GM18499 (cell line): ENCODE data around the gene BEST2.

Source experiments
- ATAC-seq: cut with Tn5 transposase; IDR thresholded peaks from one replicate; pipeline ENCODE4 v1.9.1; 2021; ENCODE audit warnings: moderate number of reproducible peaks; ENCODE audit not compliant: insufficient read depth, unreplicated experiment

Gene BEST2

DNA sequence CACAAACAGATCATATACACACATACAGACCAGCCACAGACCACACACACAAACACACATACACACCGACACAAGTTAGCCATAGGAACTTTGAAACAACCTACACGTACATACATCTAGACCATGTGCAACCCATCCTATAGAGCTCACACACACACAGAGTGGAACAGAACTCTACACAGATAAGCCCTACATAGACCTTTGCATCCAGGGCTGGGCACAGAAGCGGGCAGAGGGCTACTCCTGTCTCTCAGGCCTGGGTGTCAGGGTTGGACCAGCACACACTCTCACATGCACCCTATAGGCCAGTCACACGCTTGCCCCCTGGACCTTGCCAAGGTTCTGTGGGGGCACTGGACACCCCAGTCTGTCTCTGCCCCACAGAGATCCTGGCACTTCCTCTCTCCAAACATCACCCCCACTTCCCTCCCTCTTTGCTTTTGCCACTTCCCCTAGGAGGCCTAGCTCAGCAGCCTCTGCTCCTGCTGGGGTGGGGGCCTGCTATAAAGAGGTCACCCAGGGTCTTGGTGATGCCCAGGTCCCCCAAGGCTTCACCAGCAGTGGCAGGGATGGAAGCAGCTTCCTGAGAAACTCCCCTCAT lies 33.9 kb downstream of the BEST2 start:
- ATAC-seq, result no peak

DNA sequence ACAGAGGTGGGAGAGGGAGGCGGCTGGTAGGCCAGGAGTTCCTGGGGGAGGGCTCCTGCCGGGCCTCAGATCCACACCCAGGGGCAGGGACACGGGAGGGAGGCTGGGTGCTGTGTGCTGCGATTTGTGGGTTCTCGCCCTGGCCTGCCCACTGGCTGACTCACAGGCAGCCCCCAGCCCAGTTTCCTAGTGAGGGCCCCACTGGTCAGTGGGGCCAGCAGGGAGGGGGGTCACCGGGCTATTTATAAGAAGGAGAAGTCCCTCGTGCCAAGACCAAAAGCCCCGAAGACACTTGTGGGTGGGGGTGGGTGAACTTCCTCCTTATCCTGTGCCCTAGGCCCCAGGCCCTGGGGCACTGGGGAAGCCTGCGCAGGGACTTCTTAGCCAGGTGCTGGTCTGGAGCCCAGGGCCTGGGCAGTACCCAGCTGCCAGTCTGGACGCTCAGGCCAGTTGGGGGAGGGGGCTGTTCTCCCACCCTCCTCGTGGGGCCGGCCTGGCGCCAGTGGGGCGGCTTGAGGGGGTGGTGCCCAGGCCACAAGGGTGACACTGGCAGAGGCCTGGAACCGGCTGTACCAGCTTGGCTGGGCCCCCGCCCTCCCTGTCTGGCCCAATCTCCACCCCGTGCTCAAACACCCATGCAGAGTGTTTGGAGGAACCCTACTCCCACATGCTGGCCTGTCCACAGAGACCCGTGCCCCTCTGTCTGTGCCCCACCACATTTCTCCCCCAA lies 34.7 kb downstream of the BEST2 start:
- ATAC-seq, result no peak

DNA sequence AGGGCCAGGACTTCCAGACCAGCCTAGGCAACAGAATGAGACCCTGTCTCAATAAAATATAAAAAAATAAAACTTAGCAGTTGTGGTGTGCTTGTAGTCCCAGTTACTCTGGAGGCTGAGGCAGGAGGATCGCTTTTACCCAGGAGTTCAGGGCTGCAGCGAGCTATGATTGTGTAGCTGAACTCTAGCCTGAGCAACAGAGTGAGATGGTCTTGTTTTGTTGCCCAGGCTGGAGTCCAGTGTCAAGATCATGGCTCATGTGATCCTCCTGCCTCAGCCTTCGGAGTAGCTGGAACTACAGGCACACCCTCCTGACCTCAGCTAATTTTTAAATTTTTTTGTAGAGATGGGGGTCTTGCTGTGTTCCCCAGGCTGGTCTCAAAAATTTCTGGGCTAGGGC lies 35.4 kb downstream of the BEST2 start:
- ATAC-seq, result no peak

DNA sequence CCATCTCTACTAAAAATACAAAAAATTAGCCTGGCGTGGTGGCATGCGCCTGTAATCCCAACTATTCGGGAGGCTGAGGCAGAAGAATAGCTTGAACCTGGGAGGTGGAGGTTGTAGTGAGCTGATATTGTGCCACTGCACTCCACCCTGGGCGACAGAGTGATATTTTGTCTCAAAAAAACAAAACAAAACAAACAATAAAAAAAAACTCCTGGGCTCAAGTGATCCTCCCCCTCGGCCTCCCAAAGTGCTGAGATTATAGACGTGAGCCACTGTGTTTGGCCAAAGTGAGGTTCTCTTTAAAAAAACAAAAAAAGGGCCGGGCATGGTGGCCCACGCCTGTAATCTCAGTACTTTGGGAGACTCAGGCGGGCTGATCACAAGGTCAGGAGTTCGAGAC lies 35.9 kb downstream of the BEST2 start:
- ATAC-seq, result no peak

DNA sequence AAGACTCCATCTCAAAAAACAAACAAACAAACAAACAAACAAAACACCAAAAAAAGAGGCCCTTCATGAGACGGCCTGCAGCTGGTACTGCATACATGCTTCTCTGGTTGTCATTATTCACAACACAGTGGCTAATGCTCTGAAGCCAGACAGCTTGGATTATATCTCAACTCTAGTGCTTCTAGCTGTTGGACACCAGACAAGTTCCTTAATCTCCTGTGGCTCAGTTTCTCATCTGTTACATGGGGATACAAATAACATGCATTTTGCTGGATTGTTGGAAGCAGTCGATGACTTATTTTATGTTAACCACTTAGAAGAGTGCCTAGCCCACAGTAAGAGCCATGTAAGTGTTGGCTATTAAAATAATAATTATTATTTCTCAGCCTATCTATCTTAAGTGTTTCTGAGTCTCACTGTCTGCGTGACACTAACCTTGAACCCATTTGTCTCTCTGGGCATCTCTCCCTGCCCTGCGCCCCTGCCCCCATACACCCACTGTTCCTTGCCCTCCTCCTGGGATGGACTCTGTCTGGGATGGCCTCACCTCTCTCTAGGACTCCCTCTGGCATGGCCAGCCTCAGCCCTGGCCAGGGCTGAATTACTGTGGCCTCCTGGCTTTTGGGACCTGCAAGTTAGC lies 36.6 kb downstream of the BEST2 start:
- ATAC-seq, result no peak

DNA sequence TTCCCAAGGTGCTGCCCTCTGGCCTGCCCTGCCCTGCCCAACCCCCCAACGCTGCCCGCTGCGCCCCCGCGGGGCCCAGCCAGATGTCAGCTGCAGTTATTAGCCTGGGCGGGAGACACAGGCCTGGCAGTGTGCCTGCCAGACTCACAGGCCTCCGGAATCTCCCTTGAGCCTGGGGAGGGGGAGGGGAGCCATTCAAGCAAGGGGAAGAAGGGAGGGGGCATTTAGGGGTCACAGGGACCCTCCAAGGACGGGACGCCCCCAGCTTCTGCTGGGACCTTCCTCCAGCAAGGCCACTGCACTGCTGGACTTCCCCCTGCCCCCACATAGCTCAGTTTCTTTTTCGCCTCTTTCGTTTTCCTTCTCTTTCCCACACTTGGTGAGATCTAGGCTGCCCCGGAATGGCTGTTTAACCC lies 37.1 kb downstream of the BEST2 start:
- ATAC-seq, result no peak

DNA sequence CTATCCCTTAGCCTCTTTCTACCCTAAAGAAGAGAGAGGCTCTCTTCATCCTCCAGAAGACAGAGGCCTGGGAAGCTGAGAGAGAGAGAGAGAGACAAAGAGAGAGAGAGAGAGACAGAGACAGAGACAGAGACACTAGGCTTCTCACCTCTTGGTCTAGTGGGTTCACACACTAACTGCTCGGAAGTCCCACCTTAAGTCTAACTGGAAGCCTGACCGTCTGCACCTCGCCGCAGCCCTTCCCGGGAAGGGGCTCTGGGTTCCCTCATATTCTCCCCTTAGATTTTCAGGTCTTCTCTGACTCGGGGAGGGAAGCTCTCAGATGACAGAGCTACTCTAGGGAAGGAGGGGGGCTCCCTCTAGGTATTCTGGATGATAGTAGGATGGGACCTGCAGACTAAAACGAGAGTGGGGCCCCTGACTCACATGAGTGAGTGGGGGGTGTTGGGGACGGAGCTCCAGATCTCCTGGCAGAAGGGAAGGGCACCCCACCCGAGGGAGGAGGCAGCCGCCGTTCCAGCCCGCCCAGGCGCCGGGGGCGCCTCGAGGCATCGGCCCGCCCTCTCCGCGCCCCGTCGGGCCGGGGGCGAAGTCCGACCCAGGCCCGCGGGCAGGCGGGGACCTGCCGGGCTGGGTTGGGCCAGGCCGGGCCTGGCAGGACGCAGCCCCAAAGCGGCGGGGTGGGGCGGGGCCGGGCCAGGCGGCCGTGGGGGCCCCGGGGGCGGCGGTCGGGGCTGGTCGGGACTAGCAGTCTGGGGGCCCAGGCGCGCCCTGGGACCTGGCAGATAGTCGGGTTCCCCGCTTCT lies 37.7 kb downstream of the BEST2 start:
- no peak for ATAC-seq

DNA sequence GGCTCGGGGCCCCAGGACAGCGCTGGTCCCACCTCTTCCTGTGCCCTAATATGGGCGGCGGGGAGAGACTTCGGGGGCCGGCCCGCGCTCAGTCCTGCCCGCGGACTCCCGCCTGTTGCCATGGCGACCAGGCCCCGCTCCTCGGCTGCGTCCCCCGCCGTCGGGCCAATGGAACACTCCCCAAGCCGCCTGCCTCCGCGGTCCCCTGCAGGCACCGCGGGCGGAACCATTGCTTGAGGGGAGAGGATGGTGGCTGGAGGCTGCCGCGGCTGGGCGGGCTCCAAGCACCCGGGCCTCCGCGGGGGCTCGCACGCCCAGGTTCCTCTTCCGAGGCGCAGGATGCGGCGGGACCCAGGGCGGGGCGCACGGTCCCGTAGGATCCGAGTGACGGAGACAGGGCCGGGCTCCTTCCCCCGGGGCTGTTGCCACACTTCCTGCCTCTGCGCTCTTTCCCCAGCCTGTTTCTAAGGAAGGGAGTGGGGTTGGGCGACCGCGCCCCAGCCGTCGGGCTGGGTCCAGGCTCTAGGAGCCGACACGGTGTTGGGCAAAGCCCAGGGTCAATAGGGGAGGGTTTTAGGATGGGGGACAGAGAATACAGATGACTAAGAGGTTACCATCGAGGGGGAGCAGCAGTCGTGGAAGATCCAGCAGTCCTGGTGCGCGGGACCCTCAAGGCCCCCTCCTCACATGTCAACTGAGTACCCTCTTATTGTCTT lies 38.5 kb downstream of the BEST2 start:
- no peak for ATAC-seq

DNA sequence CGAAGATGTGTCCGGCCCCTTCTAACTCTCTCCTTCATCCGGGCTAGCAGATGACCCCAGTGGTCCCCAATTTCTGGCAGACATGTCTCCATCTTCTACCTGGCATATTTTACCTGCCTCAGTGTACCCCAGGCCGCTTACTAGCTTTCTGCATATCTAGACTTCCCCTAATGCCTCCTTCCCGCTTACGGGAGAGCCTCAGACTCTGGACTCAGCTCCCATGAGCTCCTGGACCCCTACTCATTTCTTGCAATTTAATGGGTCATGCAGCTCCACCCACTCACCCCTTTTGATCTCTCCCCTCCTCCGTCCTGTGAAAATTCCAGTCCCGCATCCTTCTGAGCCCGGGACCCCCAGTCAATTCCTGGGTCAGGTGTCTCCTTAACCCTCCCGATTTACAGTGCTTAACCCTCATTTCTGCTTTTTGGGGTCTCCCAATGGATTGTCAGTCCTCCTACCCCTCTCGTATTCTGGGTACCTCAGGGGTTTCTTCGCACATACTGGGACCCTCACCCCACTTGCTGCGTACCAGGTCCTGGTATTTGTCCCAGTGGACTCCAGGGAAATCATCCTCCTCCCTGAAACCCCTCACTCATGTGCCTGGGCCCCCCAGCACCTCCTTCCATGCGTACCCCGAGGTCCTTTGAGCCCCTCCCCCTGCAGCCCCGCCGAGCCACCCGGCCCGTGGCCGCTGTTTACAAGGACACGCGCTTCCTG lies 39.2 kb downstream of the BEST2 start:
- no peak for ATAC-seq

DNA sequence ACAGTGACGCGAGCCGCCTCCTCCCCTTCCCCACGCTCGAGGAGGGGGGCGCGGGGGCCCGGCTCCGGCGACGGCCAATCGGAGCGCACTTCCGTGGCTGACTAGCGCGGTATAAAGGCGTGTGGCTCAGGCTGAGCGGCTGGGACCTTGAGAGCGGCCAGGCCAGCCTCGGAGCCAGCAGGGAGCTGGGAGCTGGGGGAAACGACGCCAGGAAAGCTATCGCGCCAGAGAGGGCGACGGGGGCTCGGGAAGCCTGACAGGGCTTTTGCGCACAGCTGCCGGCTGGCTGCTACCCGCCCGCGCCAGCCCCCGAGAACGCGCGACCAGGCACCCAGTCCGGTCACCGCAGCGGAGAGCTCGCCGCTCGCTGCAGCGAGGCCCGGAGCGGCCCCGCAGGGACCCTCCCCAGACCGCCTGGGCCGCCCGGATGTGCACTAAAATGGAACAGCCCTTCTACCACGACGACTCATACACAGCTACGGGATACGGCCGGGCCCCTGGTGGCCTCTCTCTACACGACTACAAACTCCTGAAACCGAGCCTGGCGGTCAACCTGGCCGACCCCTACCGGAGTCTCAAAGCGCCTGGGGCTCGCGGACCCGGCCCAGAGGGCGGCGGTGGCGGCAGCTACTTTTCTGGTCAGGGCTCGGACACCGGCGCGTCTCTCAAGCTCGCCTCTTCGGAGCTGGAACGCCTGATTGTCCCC lies 39.9 kb downstream of the BEST2 start, which contains the start of gene JUNB:
JUNB (plus strand) TSS at position 142 of the 706 bp plus-strand sequence; CDS start at position 428, 286 bp downstream.
- no peak for ATAC-seq

DNA sequence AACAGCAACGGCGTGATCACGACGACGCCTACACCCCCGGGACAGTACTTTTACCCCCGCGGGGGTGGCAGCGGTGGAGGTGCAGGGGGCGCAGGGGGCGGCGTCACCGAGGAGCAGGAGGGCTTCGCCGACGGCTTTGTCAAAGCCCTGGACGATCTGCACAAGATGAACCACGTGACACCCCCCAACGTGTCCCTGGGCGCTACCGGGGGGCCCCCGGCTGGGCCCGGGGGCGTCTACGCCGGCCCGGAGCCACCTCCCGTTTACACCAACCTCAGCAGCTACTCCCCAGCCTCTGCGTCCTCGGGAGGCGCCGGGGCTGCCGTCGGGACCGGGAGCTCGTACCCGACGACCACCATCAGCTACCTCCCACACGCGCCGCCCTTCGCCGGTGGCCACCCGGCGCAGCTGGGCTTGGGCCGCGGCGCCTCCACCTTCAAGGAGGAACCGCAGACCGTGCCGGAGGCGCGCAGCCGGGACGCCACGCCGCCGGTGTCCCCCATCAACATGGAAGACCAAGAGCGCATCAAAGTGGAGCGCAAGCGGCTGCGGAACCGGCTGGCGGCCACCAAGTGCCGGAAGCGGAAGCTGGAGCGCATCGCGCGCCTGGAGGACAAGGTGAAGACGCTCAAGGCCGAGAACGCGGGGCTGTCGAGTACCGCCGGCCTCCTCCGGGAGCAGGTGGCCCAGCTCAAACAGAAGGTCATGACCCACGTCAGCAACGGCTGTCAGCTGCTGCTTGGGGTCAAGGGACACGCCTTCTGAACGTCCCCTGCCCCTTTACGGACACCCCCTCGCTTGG lies 40.7 kb downstream of the BEST2 start:
- no peak for ATAC-seq

DNA sequence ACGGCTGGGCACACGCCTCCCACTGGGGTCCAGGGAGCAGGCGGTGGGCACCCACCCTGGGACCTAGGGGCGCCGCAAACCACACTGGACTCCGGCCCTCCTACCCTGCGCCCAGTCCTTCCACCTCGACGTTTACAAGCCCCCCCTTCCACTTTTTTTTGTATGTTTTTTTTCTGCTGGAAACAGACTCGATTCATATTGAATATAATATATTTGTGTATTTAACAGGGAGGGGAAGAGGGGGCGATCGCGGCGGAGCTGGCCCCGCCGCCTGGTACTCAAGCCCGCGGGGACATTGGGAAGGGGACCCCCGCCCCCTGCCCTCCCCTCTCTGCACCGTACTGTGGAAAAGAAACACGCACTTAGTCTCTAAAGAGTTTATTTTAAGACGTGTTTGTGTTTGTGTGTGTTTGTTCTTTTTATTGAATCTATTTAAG lies 41.3 kb downstream of the BEST2 start:
- no peak for ATAC-seq

DNA sequence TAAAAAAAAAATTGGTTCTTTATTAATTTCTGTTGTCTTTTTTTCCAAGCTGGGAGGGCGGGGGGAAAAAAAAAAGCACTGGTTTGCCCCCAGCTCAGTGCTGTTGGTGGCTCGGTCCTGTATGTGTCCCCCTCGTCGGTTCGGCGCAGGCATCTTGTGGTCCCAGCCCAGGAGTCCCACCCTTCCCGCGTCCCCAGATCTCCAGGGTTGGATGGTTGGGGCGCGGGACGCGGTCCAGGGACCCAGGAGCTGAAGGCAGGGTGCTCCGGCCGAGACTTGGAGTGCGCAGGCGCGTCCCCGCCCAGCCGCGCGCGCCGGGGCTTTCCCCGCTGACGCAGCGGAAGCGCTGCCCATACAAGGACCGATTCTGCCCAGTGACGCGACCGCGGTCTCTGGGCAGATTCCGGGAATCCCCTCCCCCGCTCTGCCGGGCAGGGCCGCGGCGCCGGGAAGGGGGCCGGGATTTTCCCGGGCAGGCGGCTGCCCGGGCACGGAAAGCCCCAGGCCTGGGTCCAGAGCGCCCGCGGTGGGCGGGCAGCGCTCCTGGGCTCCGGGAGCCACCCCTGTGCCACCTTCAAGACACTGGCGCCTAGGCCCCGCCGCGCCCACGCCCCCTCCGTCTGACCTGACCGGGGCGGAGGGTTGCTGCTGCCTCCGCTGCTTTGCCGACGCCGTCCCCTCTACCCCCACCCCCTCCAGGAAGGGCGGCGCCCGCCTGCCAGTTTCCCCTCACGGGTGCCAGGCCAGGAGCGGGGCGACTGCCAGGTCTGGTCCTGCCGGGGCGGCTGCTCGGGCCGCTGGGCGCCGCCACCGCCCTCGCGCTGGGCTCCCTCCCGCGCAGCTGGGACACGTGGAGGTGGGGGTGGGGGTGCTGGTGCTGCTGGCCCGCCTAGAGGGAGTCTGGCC lies 42.0 kb downstream of the BEST2 start:
- no peak for ATAC-seq

DNA sequence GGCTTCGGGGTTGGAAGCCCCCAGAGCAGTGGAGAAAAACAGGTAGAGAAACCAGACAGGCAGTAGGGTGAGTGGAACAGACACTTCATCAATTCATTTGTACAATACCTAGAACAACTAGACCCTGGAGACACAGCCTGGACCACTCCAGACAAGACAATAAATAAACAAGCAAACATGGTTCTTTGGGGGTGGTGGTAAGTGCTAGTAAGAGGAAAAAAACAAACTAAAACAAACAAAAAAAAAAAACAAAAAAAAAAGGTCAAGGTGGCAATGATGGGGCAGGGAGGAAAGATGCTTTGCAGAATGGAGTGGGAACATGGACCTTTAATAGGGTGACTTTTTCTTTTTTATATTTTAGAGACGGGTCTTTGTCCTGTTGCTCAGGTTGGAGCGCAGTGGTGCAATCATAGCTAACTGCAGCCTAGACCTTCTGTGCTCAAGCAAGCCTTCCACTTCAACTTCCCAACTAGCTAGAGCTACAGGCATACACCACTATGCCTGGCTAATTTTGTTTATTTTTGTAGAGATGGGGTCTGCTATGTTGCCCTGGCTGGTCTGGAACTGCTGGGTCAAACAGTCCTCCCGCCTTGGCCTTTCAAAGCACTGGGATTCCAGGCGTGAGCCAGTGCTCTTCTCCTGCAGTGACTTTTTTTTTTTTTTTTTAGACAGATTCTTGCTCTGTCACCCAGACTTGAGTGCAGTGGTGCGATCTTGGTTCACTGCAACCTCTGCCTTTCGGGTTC lies 42.8 kb downstream of the BEST2 start:
- no peak for ATAC-seq

DNA sequence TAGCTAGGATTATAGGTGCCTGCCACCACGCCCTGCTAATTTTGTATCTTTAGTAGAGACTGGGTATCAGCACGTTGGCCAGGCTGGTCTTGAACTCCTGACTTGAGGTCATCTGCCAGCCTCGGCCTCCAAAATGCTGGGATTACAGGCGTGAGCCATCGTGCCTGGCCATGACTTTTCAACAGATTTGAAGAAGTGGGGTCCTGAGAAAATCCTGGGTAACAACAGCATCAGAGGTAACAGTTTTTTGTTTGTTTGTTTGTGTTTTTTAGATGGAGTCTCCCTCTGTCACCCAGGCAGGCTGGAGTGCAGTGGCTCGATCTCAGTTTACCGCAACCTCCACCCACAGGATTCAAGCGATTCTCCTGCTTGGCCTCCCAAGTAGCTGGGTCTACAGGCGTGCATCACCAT lies 43.4 kb downstream of the BEST2 start:
- ATAC-seq, result no peak
